HG02588 (cell line): ENCODE data around the gene DYTN.

Experiments
- ATAC-seq: cut with Tn5 transposase; IDR thresholded peaks from one replicate; pipeline ENCODE4 v1.9.1; 2021; ENCODE audit warnings: mild to moderate bottlenecking, moderate library complexity; ENCODE audit not compliant: unreplicated experiment

The DYTN gene

DNA sequence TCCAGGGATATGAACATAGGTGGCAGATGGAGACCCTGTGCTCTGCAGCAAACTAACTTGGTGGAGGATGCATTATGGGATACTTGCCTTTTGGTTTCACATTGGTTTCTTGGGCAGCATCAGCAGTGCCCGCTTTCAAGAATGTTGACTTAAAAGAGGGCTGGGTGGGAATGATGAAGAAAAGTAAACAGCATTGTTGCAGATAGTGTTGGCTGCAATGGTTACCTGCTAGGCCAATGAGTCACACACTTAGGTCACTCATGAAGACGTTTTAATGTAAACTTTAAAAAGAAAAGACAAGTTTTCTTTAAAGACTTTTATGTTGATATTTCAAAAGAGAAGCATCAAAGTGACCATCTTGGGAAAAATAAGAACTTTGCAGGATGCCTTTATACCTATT is 102.0 kb downstream of the DYTN start:
- ATAC-seq, result no peak

DNA sequence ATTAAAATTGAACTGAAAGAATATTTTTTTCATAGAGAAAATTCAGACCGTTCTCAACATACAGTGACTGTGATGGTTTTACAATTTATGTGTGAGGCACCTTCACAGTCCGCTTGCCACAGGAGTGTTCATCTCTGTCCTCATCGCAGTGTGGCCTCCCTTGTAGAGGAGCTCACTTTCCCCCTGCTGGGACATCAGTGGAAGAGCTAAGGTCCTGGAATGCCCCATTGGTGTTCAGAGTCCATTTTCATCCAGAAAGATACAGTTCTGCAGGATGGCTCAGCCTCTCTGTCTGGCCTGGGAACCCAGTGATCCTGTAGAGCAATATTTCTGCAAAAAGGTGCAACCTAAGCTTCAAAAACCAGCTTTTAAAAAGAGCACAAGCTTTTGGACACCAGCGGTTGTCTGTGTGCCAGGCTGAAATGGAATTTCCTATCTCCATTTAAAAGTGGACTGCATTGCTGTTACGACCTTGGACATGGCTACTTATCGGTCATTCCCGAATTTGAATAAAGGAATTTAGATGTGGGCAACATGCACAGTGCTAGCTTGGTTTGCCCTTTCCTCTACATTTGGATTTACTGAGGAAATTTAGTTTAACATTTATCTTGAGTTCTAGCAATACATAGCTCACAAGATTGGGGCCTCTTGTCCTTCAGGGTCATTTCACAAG is 102.6 kb downstream of the DYTN start:
- no peak for ATAC-seq

DNA sequence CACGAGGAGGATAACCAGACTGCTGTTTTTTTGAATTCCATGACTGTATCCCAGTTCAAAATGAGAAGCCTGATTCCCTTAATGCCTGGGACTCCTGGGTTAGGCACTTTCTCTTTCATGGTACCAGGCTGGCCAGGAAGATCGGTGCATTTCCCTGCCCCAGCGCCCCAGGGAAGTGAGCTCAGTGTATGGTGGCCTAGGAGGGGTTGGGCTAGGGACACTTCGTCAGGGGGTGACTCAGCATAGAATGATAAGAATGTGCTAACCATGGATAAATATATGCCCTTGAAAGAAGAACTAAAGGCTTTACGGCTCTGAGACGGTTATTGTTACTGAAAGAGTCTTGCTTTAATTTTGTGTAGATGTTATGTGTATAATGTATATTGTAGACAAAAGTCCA is 103.4 kb downstream of the DYTN start:
- no peak for ATAC-seq

DNA sequence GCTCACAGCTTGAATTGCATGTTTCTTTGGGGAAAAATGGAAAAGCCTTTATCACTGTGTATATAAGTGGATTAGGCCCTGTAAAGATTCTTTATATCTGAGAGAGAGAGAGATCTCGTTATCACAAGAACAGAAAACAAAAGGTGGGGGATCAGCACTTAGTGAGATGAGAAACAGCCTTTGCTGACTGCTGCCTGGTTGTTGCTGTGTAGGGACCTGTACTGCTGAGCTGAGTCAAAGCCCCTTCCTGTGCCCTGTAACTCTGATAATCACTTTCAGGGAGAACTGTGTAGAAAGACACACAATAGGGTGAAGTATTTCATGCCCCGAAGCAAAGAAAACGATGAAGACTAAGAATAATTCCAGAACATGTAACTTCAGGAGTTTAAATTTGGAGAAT is 106.5 kb downstream of the DYTN start:
- ATAC-seq, result no peak

DNA sequence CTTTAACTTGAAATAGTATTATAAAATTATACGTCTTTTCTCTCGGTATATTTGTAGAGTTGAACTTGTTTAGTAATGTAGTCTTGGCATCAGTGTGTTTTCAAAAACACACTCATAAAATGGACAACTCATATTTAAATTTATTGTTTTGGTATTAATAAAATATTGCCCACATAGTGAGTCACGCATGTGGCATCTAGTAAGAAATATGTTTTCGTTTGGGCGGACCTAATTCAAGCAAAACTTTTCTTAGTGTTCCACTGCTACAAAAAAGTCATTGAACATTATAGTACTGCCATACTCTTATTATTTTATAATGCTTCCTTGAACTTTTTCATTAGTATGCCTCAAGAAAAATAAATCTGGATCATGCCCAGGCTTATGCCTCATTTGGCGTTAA is 107.0 kb downstream of the DYTN start:
- no peak for ATAC-seq

DNA sequence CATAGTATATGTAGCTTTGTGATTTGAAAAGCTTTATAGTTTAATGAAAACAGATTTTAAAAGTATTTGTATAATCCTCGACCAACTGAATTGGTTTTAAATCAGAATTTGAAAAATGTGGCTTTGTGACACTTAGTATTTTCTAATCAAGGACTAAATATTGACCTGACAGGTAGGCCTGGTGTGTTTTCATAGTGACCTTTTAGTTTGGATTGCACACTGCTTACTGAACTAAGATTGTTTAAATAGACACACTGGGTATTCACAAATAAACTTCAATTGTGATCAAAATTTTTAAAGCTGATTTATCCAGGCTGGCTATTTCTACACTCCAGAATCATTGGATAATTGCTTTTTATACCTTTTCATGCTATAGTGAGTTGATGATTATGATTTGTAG is 107.7 kb downstream of the DYTN start:
- ATAC-seq, result no peak

DNA sequence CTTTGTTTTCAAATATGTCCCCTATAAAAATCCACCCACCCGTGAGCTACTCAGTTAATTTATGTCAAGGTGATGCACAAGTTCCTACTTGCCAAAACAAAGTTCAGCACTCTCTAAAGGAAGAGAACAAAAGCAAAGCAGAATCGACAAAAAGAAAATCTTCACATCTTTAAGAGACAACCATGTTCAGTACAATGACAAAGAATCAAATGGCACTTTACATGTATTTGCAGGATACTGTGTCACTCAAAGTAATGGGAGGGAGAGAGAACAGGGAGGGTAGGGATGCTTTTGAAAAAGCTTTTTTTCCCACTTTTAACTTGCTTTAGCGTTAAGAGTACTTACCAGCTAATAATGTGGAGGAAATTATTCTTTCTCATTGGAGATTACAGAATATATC is 115.0 kb downstream of the DYTN start:
- no peak for ATAC-seq
